Right lobe of liver (tissue), 6 donors: ENCODE data around the gene ZNF740. TPM values are rescaled to one million over a fixed set of nuclear protein-coding genes. Genes with fewer than 3 reads are reported as not detected.

Experiments used
- ATAC-seq, 4 donors: fragments of 200-7000 bp; cut with Tn5 transposase; one replicate each; pipeline ENCODE4 v1.9.1; 2020; ENCODE audit warnings: mild to moderate bottlenecking in 4 of 4, moderate library complexity in 4 of 4
- DNase-seq, 3 donors: peaks; one replicate each; pipeline ENCODE4 v3.0.0-alpha.2; 2020
- H3K27ac ChIP-seq, 3 donors: fragments of 200-600 bp; one replicate each; pipeline ENCODE4 v1.8.0; 2022
- H3K27me3 ChIP-seq, 2 donors: fragments of 200-600 bp; one replicate each; pipeline ENCODE4 v1.8.0; 2022
- H3K36me3 ChIP-seq, 4 donors: fragments of 200-600 bp; sonication (generic) in 1 of 4; one replicate each; pipeline versions ENCODE4 v1.5.1 to v1.8.0; 2017 to 2022; ENCODE audit warnings: control low read depth in 1 of 4
- H3K4me1 ChIP-seq, 4 donors: fragments of 200-600 bp; sonication (generic) in 1 of 4; one replicate each; pipeline versions ENCODE4 v1.5.1 to v1.8.0; 2017 to 2022; ENCODE audit warnings: control low read depth in 1 of 4
- H3K4me3 ChIP-seq, 3 donors: fragments of 200-600 bp; one replicate each; pipeline ENCODE4 v1.8.0; 2022
- H3K9me3 ChIP-seq, 4 donors: fragments of 200-600 bp; sonication (generic) in 1 of 4; one replicate each; pipeline versions ENCODE4 v1.5.1 to v1.8.0; 2017 to 2022; ENCODE audit warnings: control low read depth in 1 of 4
- CTCF ChIP-seq, 4 donors: fragments of 200-600 bp in 3 of 4; fragments of 450-650 bp in 1 of 4; IDR thresholded peaks; one replicate each; pipeline versions ENCODE4 v1.5.1 to v1.8.0; 2016 to 2022; ENCODE audit warnings: antibody characterized with exemption in 4 of 4, mild to moderate bottlenecking in 2 of 4
- POLR2A ChIP-seq: fragments of 450-650 bp; IDR thresholded peaks from one replicate; pipeline ENCODE4 v1.6.1; 2017; ENCODE audit warnings: antibody characterized with exemption, mild to moderate bottlenecking
- WGBS: methylation state at CpG from one replicate; pipeline ENCODE4 v1.1.6; 2018; ENCODE audit warnings: low coverage, low lambda C conversion rate; ENCODE audit not compliant: insufficient coverage; ENCODE audit errors: missing lambda C conversion rate; 5-methylcytosine and 5-hydroxymethylcytosine counted together
- intact Hi-C, 2 donors: fragments of 100-400 bp; cut with DNase I; formaldehyde crosslinking; loops; one replicate each; pipeline versions ENCODE4 v1.11.2 to v1.14.1; 2022
- total RNA-seq, 6 experiments: library from RNA; depleted of rRNA in 2 of 6; stranded (reverse); fragments of >200 nt in 2 of 6; fragmentation: NEBNext Ultra II Directional in 3 of 6; extraction: Animal tissue kit (Norgen Biotek cat#: 25700) in 3 of 6; gene quantifications; one replicate each; pipeline versions ENCODE4 v1.1.0 to v1.2.4, GENCODE V29; 2016 to 2023
- donor health status: DM: no; HTN: yes; CAD: no.
- donor health status: DM: no; HTN: no; CAD: no.
- donor health status: DM: no; HTN: no; CAD: no.
- donor health status: DM: no; HTN: yes; CAD: no.
- donor health status: DM: no; HTN: yes; CAD: no.

ZNF740 gene
- total RNA-seq, 6 experiments from 2014 or later, result 5.5 to 24.4 (median 19.2) TPM

GRCh38 chr12:53226815-53227214, 46.3 kb downstream of the ZNF740 start:
- no peaks in the 10 kb centered on the region for H3K9me3 ChIP-seq
- no peak overlapping the region for H3K4me3 ChIP-seq
- intact Hi-C loops, result no loop called here
- H3K27ac ChIP-seq, result no peak overlapping the region
- no peak for DNase-seq
- TF ChIP-seq POLR2A (no peak), CTCF (IDR thresholded peaks at IDR 0.05) (no peak)
- H3K36me3 ChIP-seq, result no peaks in the 10 kb centered on the region
- no peaks in the 10 kb centered on the region for H3K4me1 ChIP-seq
- no peak for ATAC-seq
- no peaks in the 10 kb centered on the region for H3K27me3 ChIP-seq
- 93% methylated on average over 2 of the region's 4 CpGs for WGBS

DNA sequence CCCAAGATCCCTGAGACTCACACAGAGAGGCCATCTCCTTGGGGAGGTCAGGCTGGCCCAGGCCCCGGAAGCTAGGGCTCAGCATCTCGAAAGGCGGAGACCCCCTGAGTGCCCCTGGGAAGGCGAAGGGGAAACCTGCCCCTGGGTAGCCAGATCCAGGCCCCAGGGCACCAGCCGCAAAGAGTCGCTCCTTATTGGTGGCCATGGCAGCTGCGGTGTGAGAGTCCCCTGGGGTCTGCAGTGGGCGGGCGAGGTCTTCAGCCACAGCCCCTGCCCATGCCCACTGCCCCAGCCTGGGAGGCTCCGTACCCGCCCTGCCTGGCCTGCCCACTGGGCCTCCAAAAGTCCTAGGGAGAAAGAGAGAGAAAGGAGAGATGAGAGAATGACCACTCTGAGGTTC, 46.8 kb downstream of the ZNF740 start:
- ATAC-seq (no peak), DNase-seq (no peak)
- H3K4me3 ChIP-seq, result no peak overlapping the region
- H3K27me3 ChIP-seq, result no peaks in the 10 kb centered on the region
- no peak for TF ChIP-seq CTCF (IDR thresholded peaks at IDR 0.05)
- TF ChIP-seq POLR2A, result no peak
- H3K27ac ChIP-seq, result no peak overlapping the region
- peaks cover 0 to 1% (median 0%) of the 10 kb centered on the region in 4 donors for H3K4me1 ChIP-seq
- intact Hi-C loops, result no loop called here
- WGBS, result 87% methylated on average over 3 of the region's 11 CpGs
- no peaks in the 10 kb centered on the region for H3K9me3 ChIP-seq
- H3K36me3 ChIP-seq, result no peaks in the 10 kb centered on the region

DNA sequence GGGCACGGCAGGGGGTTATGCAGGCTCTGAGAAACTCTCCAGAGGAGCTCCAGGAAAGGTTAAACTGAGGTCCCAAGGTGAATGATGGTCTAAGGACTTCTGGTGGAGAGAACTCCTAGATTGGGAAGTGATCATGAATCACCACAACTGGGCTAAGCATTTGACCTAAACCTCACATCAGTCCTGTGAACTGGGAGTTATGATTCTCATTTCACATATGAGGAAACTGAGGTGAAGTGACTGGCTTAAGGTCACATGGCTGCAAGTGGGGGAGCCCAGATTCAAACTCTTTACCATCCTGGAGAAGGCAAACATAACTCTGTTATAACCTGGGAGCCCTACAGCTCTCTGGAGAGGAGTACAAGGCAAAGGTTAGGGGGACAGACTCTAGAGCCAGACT, 47.3 kb downstream of the ZNF740 start:
- H3K4me1 ChIP-seq, result peaks cover 0 to 4% (median 0%) of the 10 kb centered on the region in 4 donors

DNA sequence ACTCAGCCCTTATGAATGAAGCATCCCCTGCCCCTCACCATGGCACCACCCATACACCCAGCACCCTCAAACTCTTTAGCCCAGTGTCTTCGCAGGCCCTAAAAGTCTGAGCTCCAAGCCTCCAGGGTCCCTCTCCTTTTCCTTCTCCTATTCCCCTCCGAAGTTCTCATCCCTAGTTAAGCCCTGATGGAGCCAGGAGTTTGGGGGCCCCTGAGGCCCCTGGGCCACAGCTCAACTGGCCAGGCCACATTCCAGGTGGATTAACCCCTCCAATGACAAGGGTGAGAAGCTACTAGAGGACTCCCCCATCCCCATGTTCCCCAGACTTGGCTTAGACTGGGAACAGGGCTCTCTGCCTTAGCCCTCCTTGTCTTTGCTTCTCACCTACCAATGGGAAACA, 48.9 kb downstream of the ZNF740 start:
- no peak overlapping the region for H3K4me3 ChIP-seq
- ATAC-seq (no peak), DNase-seq (peak in 1 of 3 donors; percentile 11)
- H3K36me3 ChIP-seq, result no peaks in the 10 kb centered on the region
- H3K27me3 ChIP-seq, result no peaks in the 10 kb centered on the region
- TF ChIP-seq POLR2A (no peak), CTCF (IDR thresholded peaks at IDR 0.05) (no peak)
- no peak overlapping the region for H3K27ac ChIP-seq
- no peaks in the 10 kb centered on the region for H3K9me3 ChIP-seq
- peaks cover 0 to 4% (median 0%) of the 10 kb centered on the region in 4 donors for H3K4me1 ChIP-seq
- intact Hi-C loops, result no loop called here
- 100% methylated on average over 1 of the region's 2 CpGs for WGBS

More for the DNA sequence above, 47.3 kb downstream of the ZNF740 start:
- no CpG with 5 or more reads among the region's 1 CpG for WGBS
- no peak for ATAC-seq
- intact Hi-C loops, result no loop called here
- H3K9me3 ChIP-seq, result no peaks in the 10 kb centered on the region
- TF ChIP-seq POLR2A (no peak), CTCF (IDR thresholded peaks at IDR 0.05) (no peak)
- H3K27ac ChIP-seq, result no peak overlapping the region
- no peaks in the 10 kb centered on the region for H3K36me3 ChIP-seq
- no peak overlapping the region for H3K4me3 ChIP-seq
- H3K27me3 ChIP-seq, result no peaks in the 10 kb centered on the region
- no peak for DNase-seq
